Vagina (tissue), 2 donors: ENCODE data around the gene SEMA6A. TPM values are rescaled to one million over a fixed set of nuclear protein-coding genes. Genes with fewer than 3 reads are reported as not detected.

ENCODE experiments used
- DNase-seq, 2 donors: peaks; one replicate each; pipeline ENCODE4 v3.0.0-alpha.2; 2017; ENCODE audit errors: extremely low spot score in 2 of 2
- H3K27ac ChIP-seq: fragments of 200-600 bp; sonication (generic); one replicate; pipeline ENCODE4 v1.5.1; 2019
- H3K27me3 ChIP-seq: fragments of 200-600 bp; sonication (generic); one replicate; pipeline ENCODE4 v1.5.1; 2019
- H3K36me3 ChIP-seq, 2 donors: fragments of 200-600 bp; sonication (generic); one replicate each; pipeline ENCODE4 v1.5.1; 2017 to 2019
- H3K4me1 ChIP-seq: fragments of 200-600 bp; sonication (generic); one replicate; pipeline ENCODE4 v1.5.1; 2019
- H3K4me3 ChIP-seq, 2 donors: fragments of 200-600 bp; sonication (generic); 1 replicate in 1 of 2; 2 replicates in 1 of 2; pipeline ENCODE4 v1.5.1; 2016 to 2019
- H3K9me3 ChIP-seq: fragments of 200-600 bp; sonication (generic); one replicate; pipeline ENCODE4 v1.5.1; 2019
- POLR2A ChIP-seq, 2 donors: fragments of 450-650 bp; IDR thresholded peaks; one replicate each; pipeline ENCODE4 v1.6.1; 2017; ENCODE audit warnings: antibody characterized with exemption in 2 of 2, mild to moderate bottlenecking in 2 of 2, moderate library complexity in 2 of 2
- POLR2AphosphoS5 ChIP-seq, 2 donors: sonication (generic); formaldehyde crosslinking; IDR thresholded peaks; one replicate each; pipeline ENCODE4 v1.9.0; 2017; ENCODE audit warnings: antibody characterized with exemption in 2 of 2, mild to moderate bottlenecking in 2 of 2, low read depth in 1 of 2; ENCODE audit not compliant: insufficient read depth in 1 of 2
- intact Hi-C: fragments of 100-400 bp; cut with DNase I; formaldehyde crosslinking; loops from one replicate; pipeline ENCODE4 v1.15.1; 2023
- total RNA-seq: library from RNA; depleted of rRNA; stranded (reverse); fragments of >200 nt; gene quantifications from one replicate; pipeline ENCODE4 v1.2.3, GENCODE V29; 2016
- TF ChIP-seq, protein P1 (sequence below), 3 experiments: fragments of 450-650 bp in 2 of 3; fragments of 200-600 bp in 1 of 3; sonication (generic) in 1 of 3; IDR thresholded peaks; one replicate each; pipeline ENCODE4 v1.5.1; 2017 to 2019; ENCODE audit warnings: antibody characterized with exemption in 3 of 3, mild to moderate bottlenecking in 2 of 3, moderate library complexity in 2 of 3

Gene SEMA6A
- total RNA-seq, 1 donor from 2014 or later, result 28.7 TPM

DNA sequence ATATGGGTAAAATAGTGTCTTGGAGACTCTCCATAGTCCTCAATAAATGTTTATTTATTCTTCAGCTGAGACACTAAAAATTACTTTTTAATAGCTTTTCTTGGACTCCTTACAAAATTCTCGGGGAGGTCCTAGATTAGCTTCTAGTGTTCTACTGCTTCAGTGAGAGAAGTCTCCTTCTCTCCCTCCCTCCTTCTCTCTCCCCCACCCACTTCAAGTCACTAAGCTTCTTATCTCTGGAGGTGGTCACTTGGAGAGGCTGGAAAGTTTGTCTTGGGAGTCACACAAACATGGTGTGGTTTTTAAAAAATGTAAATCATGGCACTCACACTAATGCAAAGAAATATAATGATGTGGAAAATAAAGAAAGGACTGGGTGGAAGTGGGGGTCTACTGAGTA lies 64.1 kb downstream of the SEMA6A start:
- no peak overlapping the region for H3K27ac ChIP-seq
- DNase-seq, result no peak
- H3K36me3 ChIP-seq, result no peaks in the 10 kb centered on the region
- no peaks in the 10 kb centered on the region for H3K27me3 ChIP-seq
- H3K4me1 ChIP-seq, result peaks cover 27% of the 10 kb centered on the region
- H3K4me3 ChIP-seq, result no peak overlapping the region
- TF ChIP-seq, protein P1, sequence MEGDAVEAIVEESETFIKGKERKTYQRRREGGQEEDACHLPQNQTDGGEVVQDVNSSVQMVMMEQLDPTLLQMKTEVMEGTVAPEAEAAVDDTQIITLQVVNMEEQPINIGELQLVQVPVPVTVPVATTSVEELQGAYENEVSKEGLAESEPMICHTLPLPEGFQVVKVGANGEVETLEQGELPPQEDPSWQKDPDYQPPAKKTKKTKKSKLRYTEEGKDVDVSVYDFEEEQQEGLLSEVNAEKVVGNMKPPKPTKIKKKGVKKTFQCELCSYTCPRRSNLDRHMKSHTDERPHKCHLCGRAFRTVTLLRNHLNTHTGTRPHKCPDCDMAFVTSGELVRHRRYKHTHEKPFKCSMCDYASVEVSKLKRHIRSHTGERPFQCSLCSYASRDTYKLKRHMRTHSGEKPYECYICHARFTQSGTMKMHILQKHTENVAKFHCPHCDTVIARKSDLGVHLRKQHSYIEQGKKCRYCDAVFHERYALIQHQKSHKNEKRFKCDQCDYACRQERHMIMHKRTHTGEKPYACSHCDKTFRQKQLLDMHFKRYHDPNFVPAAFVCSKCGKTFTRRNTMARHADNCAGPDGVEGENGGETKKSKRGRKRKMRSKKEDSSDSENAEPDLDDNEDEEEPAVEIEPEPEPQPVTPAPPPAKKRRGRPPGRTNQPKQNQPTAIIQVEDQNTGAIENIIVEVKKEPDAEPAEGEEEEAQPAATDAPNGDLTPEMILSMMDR (IDR thresholded peaks at IDR 0.05), result no peak
- TF ChIP-seq POLR2A (IDR thresholded peaks at IDR 0.05), result no peak
- no peak for TF ChIP-seq POLR2AphosphoS5 (IDR thresholded peaks at IDR 0.05; ENCODE audit: insufficient read depth in 1 of 2, low read depth in 1 of 2)
- intact Hi-C loops, result no loop called here
- no peaks in the 10 kb centered on the region for H3K9me3 ChIP-seq

DNA sequence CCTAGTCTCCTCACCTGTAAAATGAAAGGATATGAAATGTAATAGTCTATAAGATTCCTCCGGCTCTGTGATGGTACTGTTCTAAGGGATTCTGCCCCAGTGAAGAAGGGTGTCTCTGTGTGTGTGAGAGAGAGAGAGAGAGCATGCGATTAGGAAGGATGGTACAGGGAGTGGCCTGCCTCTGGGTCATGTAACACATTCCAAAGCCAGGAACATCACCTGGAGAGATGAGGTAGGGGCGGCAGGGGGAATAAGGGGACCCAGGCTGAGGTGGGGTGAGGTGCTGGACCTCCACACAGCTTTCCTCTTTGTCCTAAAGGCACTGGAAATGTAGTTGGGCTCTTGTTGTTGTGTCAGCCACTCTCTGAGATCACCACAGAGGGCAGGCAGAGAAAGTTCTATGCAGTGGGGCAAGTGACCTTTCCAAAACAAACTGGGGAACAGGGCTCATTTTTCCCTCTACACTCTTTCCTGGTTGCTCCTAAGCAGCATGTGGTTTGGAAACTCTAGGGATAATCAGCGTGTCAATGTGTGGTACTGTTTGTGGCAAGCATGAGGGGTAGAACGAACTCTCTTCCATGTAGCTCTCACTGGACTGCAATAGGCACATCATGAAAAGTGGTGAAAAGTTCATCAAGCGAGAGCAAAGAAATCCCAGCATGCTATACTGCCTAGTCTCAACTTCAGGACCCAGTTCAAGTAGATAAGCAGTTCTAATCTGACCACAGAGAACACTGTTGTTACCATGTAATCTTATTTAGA lies 65.0 kb downstream of the SEMA6A start:
- intact Hi-C loops, result no loop called here
- H3K4me1 ChIP-seq, result peaks cover 20% of the 10 kb centered on the region
- no peak for TF ChIP-seq POLR2A (IDR thresholded peaks at IDR 0.05)
- TF ChIP-seq, protein P1 (IDR thresholded peaks at IDR 0.05), result no peak
- TF ChIP-seq POLR2AphosphoS5 (IDR thresholded peaks at IDR 0.05; ENCODE audit: insufficient read depth in 1 of 2, low read depth in 1 of 2), result no peak
- H3K4me3 ChIP-seq, result no peak overlapping the region
- H3K27me3 ChIP-seq, result no peaks in the 10 kb centered on the region
- H3K27ac ChIP-seq, result no peak overlapping the region
- DNase-seq, result no peak
- no peaks in the 10 kb centered on the region for H3K9me3 ChIP-seq
- H3K36me3 ChIP-seq, result no peaks in the 10 kb centered on the region

DNA sequence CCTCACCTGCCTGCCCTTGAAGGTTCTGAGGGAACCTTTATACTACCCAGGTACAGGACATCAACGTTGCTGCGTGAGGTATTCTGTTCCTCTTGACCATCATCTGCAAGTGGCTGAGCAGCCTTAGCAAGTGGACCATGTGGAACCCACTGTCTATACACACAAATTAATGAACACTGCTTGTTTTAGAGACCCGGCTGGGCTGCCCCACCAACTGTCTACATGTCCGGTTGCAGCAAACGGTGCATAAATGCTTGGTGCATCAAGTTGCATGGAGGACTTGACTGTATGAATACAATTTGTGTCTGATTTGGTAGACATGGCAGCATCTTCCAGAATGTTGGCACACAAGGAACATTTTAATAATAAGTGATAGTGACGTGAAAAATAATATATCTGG lies 65.8 kb downstream of the SEMA6A start:
- Histone ChIP-seq H3K9me3 (no peaks in the 10 kb centered on the region), H3K36me3 (no peaks in the 10 kb centered on the region), H3K4me1 (peaks cover 20% of the 10 kb centered on the region), H3K27me3 (no peaks in the 10 kb centered on the region), H3K27ac (no peak overlapping the region), H3K4me3 (no peak overlapping the region)
- DNase-seq, result no peak
- intact Hi-C loops, result no loop called here
- TF ChIP-seq, protein P1 (IDR thresholded peaks at IDR 0.05), result no peak
- no peak for TF ChIP-seq POLR2A (IDR thresholded peaks at IDR 0.05)
- no peak for TF ChIP-seq POLR2AphosphoS5 (IDR thresholded peaks at IDR 0.05; ENCODE audit: insufficient read depth in 1 of 2, low read depth in 1 of 2)

DNA sequence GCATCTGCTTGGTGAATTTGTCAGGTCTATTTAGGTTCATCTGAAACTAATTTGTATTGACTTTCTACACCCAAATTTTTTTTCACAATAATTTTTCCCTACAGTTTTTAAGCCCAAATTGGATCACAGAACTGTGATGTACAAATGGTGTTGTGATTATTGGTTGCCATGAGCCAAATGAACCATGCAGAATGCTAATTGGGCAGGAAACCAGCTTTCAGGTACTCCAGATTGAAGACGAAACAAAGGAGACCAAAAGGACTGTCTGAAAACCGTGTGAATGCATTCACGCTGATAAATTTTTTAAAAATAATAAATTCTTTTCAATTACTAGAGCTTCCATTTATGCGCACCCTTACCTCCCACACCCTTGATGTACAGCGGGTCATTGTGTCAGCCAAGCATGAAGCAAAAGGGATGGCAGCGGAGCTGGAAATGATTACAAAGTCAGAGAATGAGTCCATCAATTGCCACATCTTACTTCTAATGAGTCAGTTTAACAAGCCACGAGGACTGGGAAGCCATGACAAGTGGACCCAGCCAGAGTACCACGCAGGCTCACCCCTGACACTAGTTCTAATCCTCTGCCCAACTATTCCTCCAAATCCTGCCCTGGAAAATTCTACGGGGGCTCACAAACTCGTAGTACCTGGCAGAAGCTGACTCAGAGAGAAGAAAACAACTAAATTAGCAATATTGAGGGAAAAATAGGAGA lies 66.5 kb downstream of the SEMA6A start:
- DNase-seq, result no peak
- H3K4me3 ChIP-seq, result no peak overlapping the region
- no peaks in the 10 kb centered on the region for H3K9me3 ChIP-seq
- intact Hi-C loops, result no loop called here
- no peaks in the 10 kb centered on the region for H3K27me3 ChIP-seq
- peaks cover 20% of the 10 kb centered on the region for H3K4me1 ChIP-seq
- TF ChIP-seq POLR2AphosphoS5 (IDR thresholded peaks at IDR 0.05; ENCODE audit: insufficient read depth in 1 of 2, low read depth in 1 of 2), result no peak
- H3K36me3 ChIP-seq, result no peaks in the 10 kb centered on the region
- H3K27ac ChIP-seq, result no peak overlapping the region

DNA sequence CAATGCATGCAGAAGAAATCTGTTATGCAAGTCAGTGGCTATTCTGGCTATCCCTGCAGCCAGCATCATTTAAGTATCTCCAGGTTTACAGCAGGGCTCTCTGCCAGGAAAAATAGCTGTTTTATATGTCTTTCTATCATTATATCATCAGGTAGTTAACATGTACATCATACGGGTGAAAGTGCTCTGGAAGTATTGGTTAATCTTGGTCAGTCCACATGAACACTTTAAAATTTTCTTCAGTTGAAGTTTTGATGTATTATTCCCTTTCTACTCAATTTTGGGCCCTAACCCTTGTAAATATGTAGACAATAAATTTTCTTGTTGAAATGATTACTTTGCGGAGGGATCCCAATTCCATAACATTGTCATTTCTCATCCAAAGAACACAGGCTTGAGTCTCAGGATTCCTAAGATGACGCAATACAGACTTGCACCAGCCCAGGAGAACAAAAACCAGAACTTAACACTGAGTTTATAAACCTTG lies 67.5 kb downstream of the SEMA6A start:
- intact Hi-C loops, result no loop called here
- no peak for DNase-seq
- no peak for TF ChIP-seq POLR2A (IDR thresholded peaks at IDR 0.05)
- TF ChIP-seq, protein P1 (IDR thresholded peaks at IDR 0.05), result no peak
- no peak for TF ChIP-seq POLR2AphosphoS5 (IDR thresholded peaks at IDR 0.05; ENCODE audit: insufficient read depth in 1 of 2, low read depth in 1 of 2)
- H3K27ac ChIP-seq, result no peak overlapping the region
- H3K36me3 ChIP-seq, result no peaks in the 10 kb centered on the region
- no peaks in the 10 kb centered on the region for H3K9me3 ChIP-seq
- no peaks in the 10 kb centered on the region for H3K27me3 ChIP-seq
- peaks cover 25% of the 10 kb centered on the region for H3K4me1 ChIP-seq
- H3K4me3 ChIP-seq, result no peak overlapping the region
